Activated gamma-delta T cell (primary cell): ENCODE measurements around the gene HOXA10.
A peak's percentile ranks its signal among the peaks of the same experiment; 100 is the strongest.

Experiments used
- DNase-seq: peaks from one replicate; lab custom pipeline; 2025; lab: John Stamatoyannopoulos, UW

The HOXA10 gene

DNA sequence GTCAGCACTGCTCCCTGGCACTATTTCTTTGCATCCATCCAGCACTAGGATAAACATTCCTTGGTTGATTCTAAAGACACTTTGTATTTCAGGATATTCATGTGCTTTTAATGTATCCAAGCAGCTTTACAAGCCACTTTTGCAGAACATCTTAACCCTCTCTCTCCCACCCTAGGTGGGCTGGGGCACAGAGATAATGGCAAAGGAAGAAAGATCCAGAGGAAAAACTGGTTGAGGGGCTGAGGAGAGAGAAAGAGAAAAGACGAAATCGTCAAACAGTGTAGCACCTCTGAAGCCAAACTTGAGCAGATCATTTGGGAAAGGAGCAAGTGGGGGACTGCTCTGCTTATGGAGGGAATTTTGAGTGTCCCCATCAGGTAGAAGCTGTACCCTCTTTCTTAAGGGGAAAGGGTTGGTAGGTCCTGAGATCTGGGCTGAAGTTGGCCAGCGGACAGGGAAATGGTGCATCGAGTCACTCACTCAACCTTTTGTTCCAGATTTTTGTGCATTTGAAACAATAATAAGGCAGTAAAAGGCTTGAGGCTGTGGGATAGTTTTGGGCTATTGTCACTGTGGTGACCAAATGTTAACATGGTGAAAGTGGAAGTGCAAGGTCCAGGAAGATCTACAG is 30.0 kb upstream of the HOXA10 start:
- DNase-seq: no peak

DNA sequence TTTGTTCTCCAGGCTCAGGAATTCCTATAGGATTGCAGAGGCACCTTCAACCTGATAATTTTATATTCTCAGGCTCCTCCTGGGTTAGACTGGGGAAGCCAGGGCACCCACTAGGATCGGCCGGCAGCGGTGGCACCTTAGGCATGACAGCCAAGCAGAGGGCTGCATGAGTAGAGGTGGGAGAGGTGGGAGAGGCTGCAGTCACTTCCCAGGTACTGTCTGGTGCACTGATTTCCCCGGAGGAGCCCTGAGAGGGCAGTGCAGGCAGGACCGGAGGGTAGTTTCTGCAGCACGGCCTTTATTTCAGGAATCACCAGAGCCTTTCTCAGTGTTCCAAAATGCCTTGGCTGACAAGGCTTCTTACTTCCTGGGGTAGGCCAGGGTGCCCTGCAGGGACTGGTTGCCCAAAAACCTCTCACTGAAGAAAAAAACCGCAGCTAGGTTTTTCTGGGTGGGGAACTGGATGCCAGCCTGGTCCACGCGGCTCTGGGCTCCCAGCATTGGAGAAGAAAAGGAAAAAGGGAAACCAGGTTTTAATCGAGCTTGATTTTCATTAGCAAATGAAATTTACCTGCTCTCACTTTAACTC is 29.3 kb upstream of the HOXA10 start:
- no peak for DNase-seq

DNA sequence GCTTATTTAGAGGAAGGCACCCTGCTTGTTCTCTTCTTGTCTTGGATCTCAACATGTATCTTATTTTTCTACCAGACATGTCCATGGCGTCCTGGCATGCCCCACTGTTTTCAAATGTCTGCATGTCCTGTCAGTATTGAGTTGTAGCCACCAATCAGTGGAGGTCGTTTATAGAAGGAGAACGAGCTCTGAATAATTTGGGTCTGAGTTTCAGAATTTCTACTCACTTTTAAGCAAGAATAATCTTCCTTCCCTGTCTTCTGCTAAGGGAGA is 28.7 kb upstream of the HOXA10 start:
- DNase-seq: no peak

DNA sequence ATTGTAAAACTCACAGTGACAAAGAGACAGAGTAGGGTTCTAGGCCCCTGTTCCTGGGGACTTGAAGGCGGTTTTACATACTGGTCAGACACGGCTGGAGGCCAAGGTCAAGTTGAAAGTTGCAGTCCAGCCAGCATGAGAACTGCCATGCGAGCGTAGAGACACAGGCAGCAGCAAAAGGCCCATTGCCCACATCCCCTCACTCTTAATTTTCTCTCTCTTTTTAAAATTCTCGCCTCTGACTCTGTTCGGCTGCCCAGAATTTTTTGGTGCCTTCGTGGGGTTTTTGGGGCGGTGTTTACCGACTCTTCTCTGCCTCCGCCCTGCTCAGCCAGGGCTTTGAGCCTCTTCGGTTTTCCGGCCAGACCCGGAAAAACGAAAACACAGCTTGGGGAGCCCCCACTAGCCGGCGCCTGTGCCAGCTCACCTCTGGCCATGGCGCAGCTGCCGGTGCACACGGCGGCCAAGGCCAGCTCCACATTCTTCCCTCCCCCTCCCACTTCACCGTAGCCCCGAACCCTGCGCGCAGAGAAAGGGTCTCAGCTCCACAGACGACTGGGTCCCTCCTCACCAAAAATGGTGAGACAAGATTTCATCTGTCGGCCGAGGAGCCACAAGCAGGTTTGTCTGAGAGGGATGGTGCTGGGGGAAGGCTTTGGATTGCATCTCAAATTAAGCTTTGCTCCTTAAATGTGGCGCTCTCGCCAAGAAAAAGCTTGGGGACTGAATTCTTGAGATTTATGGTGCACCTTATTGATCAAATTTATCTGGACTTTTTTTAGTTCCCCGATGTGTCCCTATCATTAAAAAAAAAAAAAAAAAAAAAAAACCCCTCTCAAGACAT is 28.1 kb upstream of the HOXA10 start:
- DNase-seq: no peak

DNA sequence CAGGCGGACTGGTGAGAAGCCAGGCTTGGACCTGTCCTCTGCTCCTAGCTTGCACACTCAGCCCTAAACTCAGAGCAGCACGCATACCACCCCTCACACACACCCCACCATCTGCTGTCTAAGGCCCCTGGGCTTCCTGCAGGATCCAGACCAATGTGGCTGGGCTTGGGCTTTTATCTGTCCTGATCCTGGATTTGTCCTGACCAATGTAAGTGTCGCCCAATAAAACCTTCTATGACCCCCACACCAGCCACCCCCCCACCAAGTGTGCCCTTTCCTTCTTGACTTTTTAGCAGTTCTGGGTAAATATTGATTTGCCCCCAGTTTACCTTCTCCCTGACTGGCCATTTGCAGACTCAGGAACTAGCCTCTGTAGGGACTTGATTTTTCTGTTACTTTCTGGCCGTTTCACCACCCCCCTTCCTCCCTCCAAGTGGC is 27.5 kb upstream of the HOXA10 start:
- DNase-seq: no peak

DNA sequence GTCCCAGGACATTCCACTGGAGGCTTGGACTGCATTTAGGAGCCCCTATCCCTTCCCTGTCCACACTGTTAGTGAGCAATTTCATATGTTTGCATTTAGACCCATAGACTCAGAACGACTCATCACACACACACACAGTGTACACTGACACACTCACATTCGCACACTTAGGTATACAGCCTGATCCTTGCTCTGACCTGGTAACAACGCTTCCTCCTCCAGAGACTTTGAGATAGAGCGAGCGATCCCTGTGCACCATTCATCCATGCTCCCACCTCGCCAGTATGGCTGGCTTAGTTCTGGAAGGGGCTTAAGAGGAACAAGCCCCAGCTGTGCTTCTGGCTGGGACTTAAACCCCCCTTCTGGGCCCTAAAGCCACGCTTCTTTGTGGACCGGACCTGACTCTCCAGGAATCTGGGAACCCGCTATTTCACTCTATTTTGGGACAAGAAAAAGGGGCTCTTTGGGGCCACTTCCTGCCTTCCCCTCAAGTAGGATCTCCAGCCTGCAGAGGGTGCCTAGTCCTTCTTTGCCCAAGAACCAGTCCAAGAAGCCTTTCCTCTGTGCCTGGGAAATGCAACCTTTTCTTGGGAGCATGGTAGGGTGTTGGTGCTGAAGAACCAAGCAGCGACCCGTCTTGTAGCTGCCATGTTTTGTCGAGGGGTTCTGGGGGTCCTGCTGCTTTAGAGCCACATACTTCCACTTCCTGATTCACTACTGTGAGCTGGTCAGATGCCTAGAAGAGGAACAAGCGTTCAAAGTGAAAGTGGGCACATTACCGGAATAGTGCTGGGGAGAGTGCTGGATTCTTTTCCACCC is 26.9 kb upstream of the HOXA10 start:
- no peak for DNase-seq

DNA sequence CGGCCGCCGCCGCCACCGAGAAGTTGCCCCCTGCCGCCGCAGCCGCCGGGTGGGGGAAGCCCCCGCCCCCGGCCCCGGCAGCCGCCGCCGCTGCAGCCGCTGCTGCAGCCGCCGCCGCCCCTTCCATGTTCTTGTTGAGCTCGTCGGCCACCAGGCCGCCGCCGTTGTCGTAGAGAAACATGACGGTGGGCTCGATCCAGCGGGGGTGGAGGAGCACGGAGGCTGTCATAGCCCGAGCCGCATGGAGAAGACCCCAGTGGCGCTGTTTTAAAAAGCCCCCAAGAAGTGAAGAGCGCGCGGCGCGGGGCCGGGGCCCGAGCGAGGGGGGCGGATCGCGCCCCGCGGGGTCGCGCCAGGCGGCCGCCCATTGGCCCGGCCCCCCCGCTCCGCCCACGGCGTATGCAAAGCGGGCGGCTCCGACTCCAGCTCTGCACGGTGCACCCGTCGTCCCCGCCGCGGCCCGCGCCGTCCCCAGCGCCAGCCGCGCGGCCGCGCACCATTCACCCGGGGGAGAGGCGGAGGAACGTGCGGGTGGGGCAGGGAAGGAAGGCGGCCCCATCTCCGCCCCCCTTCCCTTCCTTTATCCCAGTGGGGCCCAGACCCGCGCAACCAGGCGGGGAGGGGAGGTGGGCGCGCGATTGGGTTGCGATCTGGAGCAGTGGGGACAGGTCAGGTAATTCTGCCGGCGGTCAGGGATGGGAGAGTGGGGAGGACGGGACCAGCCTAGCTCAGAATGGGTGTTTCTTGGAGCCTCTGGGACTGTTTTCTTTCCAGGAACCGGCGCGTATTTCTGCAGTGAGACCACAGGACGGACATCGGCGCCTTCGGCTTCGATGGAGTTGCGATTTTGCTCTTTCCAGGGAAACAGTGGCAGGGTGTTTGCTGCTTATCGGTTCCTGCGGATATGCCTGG is 26.0 kb upstream of the HOXA10 start, which contains the start of gene HOXA13:
Gene HOXA13 (minus strand): TSS at position 243 of the 912 bp plus-strand sequence. CDS start 14 bp downstream, at position 229.
- DNase-seq: peak; percentile 28

DNA sequence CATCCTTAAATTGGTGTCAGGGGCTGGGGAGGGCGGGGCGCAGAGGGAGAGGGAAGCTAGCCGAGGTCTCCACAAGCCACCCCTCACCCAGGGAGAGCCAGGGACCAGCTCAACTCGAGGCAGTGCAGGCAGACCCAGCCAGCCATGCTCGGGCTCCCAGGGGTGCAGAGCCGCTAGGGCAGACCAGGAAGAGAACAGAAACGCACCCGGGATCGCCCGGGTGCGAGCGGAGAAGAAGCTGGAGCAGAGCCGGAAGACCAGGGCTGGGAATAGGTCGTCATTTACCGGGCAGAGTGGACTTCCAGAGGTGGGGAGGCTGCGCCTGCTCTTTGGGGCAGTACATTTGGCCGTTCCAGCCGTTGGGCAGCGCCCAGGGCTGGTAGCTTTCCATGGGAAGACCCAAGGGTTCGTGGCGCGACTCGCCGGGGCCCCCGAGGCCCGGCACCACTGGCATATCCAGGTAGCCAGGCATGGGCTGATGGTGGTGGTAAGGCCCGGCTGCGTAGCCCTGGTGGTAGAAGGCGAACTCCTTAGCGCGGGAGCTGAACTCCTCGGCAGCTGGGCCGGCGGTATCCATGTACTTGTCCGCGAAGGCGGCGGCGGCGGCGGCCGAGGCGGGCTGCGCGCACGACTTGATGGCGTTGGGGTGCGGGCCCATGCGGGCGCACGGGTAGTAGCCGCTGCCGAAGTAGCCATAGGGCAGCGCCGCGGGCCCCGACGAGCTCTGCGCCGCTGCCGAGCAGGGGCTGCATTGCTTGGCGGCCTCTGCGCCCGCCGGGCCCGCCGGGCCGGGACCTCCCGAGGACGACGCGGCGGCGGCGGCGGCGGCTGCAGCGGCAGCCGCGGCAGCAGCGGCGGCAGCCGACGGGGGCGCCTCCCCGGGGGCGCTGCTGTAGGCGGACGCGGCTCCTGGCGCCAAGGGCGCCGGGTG is 25.0 kb upstream of the HOXA10 start:
- DNase-seq: no peak

DNA sequence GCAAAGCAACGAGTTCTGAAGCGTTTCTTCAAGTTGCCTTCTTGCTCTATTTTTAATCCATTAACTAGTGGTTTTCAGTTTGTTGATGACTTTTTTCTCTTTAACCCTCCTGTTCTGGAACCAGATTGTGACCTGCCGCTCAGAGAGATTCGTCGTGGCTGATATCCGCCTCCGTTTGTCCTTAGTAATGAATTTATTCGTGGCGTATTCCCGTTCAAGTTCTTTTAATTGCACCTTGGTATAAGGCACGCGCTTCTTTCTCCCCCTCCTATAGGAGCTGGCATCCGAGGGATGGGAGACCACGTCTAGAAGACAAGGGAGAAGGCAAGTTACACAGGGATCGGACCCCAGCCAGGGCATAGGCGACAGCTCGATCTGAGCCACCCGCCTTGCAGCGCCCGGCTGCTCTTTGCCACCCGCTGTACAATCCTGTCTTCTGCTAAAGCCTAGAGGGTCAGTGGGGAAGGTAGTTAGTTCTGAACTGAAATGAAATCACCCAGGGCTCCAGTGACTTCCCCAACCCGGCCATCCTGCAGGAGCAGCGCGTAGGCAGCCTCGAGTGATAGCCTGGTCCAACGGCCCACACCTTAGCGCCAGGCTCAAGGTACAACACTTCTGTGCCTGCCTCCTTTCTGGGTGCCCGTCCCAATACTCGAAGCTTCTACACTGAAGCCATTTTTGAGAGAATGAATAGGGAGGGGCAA is 24.2 kb upstream of the HOXA10 start:
- no peak for DNase-seq

DNA sequence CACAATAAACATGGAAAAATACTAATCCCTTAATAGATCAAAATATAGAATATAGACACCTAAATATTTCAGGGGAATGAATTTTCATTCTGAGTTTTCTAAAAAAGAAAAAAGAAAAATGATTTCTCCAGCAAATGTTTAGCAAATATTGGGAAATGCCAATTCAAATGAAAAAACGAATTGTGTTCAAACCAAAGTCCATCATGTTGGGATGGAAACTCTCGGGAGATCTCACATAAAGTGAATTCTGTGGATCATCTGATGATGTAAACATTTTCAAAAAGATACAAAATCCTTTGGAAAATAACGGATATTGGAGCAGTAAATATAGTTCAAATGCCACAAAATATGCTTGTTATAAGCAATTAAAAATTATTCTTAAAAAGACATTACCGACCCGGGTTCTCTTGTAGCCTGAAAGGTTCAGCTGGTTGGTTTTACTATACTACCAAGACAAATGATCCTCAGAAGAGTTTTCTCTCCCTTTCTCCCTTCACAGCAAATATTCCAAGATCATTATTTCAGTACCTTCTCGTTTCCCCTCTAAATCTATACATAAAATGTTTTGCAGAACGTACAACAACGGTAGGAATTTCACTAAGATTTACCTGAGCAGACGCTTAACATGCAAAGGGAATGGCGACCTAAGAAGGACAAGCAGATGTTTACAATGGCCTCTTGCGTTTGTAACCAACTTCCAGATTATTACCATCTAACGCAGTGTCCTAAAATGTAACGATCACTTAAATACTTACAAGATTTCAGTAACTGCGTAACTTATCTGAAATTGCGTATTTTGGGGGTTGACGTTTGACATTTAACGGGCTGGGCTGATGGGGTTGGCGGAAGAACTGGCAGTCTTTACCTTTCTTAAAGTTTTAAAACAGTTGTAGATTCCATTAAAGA is 23.3 kb upstream of the HOXA10 start:
- DNase-seq: no peak

DNA sequence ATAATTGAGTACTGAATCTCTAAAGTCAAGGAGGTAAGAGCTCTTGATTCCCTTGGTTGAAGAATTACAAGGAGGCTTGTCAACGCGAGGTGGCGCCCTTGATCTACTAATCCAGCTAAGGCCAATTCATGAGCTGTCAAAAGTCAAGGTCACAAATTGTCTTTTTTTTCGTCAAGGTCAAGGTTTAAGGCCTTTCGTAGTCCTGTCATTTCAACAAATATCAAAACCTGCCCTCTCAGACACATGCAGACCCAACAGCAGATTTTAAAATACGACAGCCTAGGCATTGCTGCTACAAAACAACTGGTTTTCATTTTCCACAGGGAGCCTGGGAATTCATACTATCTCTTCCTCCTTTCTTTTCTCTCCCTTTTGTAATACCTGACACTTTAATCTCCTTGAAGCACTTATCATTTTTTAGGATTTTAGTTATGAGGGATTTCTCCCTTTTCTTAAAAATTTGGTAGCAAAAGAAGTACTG is 22.2 kb upstream of the HOXA10 start:
- no peak for DNase-seq

DNA sequence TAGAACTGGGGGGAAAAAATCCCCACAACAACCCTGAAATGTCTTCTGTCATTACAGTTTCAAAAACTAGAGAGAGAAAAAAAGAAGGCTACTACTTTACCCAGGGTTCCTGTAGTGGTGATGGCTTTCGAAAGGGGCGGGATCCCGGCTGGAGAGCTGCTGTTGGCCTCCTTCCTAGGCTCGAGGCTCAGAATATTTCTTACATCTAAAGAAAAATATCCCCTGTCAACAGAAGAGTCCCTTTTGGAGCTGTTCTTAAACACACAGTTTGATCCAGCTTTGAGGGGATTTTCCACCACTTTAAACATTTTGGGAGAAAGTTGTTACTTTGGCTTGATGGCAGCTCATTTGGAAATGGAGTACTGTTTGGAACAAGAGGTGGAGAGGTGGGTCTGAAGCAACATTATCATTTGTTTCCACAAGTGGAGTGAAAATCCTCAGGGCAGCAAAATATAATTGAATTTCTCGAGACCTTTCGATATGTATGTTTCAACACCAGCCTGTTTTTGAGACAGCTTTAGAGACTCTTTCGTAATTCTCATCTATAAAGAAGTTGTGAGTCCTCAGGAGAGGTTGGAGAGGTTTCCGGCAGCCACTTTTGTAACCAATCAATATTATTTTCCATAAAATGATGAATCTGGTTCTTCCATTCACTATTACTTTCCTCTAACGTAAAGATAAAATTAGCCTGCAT is 20.7 kb upstream of the HOXA10 start:
- DNase-seq: no peak

DNA sequence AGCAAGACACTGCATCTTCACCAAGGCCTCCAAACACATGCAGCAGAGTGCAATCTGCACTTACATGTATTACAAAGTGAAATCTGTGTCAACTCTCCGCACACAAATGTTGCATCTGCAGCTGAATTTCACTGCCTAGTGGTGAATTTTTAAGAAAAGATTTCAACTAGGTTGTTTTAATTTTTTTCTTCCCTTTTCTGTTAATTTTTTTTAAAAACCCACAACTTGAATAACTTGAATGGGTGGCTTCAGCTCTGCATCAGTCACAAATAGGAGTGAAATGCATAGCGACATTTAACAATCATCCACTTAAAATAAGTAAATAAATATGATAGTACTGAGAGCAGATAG is 19.9 kb upstream of the HOXA10 start:
- DNase-seq: no peak

DNA sequence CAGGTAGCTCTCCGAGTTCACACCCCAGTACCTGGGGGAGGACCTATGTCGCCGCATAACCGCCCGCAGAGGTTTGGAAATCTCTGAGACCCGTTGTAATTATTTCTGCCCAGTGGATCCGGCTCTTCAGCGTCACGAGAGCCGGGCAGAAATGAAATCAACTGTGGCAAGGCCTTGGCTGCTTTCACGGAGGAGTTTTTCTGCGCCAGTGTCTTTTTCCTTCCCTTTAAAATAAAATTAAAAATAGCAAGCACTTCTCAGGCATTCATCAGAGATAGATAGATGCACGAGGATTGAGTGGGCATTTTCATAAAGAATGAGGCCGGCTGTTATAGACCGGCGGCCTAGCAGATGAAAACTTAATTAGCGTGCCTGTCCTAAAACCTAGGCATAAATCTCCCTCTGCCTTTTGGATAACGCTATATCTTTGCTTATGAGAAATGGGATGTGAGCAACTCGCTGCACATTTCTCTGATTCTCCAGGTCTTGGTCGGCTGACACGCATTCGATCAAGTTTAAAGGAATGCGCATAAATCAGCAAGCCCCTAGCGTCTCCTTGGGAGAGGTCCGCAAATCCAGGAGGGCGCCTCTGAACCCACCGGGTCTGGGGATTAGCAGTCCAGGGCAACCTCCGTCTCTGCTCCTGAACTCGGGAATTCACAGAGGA is 19.3 kb upstream of the HOXA10 start:
- no peak for DNase-seq

DNA sequence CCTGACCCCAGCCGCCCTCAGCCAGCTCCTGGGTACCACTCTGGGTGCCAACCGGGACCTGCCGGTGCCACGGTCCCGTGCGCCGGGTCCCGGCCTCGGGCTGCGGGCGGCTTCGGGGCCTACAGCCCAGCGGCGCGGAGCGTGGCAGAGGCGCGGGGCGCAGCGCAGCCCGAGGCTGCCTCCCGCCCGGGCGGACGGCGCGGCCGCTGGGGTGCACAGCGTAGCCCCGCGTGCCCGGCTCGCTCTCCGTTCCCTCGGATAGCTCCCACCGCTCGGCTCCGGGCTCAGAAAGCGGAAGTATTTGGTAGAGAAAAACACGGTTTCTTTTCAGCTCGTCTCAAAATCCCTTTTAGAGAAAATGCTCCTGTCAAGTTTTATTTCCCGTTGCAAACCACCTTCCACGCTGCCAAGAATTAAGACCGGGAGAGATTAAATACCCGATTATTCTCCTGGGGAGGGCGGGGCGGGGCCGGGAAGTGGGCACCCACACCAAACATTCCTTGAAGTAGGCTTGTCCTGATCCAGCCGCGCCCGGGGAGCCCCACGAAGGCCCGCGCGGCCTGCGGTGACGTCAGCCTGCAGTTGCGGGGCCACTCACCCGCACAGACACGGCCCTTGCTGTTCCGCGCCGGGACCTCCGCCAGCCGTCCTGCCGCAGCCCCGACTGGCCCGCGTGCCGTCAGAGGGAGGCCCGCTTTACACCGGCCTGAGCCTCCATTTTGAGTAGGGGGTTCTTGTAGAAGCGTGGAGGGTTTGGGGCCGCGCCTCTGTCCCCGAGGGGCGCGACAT is 18.6 kb upstream of the HOXA10 start:
- no peak for DNase-seq

DNA sequence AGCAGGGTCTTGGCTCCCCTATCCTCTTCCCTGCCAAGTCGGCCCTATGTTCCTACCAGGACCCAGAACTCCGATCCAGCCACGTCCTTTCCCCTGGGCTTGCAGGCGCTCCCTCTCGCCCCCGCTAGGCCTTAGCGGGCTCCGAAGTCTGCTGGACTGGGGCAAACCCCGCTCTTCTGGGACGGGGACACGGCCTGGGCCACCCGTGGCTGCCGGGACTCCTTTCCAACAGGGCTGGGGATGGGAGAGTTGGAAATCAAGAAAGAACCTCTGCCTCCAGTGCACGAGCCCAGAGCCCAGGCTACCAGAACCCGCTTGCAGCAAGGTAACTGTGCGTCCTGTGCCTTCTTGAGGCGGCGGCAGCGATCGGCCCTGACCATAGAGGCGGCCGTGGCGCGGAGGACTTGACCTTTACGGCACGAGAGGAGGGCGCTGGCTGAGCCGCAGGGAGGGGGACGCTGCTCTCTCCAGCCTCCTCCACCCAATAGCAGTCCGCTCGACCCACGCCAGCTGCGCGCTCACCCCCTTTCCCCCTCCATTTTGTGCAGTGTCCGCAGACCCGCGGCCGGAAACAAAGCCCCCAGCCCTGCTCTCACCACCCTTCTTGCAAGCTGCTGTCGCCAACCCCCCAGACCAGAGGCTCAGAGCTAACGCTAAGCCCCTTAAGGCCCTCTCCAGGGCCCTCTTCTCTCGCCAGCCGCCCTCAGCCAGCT is 17.9 kb upstream of the HOXA10 start:
- no peak for DNase-seq
